GM21526 (cell line): ENCODE results near the gene VEGFB.

Source experiments
- ATAC-seq: cut with Tn5 transposase; IDR thresholded peaks from one replicate; pipeline ENCODE4 v1.9.1; 2021; ENCODE audit warnings: moderate library complexity; ENCODE audit not compliant: unreplicated experiment, low FRiP score

The VEGFB gene

DNA sequence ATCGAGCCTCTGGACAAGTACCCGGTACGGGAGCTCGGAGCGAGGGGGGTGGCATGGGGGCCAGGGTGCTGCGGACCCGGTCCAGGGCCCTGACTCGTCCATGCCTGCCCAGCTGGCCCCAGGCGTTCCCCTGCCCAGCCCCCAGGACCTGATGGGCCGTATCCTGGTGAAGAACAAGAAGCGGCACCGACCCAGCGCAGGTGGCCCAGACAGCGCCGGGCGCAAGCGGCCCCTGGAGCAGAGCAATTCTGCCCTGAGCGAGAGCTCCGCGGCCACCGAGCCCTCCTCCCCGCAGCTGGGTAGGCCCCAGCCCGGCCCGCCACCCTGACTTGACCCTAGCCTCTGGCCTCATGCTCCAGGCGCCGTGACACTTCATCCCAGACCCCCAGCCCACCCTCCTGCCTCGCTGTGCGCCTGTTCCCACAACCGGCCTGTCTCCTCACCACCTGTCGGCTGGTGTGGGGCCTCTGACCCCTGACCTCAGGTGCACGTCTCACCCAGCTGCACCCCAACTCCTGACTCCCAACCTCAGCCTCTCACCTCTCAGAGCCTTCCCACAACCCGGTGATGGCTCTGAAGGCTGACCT is 24.7 kb downstream of the VEGFB start:
- no peak for ATAC-seq

DNA sequence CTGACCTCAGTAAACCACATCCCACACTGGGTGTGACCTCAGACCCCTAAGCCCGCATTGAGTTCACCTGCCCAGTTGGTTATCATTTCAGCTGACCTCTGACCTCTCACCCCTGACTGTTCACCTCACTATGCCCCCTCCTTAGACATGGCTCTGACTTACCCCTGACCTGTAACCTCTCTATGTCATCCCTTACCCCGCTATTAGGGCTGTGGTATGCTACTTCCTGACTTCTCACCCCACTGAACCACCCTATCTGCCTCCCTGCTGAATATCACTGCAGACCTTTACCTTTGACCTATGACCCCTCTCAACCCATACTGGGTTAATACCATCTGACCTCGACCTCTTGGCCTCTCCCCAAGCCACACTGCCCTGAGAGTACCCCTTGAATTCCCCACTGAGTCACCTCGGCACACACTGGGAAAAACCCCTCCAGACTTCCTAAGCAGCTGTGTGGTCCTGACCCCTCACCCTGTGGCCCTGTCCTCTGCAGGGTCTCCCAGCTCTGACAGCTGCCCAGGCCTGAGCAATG is 25.2 kb downstream of the VEGFB start:
- no peak for ATAC-seq

- ATAC-seq: no peak
These were observed 25.8 kb downstream of the VEGFB start for GRCh38 chr11:64260147-64260708.

DNA sequence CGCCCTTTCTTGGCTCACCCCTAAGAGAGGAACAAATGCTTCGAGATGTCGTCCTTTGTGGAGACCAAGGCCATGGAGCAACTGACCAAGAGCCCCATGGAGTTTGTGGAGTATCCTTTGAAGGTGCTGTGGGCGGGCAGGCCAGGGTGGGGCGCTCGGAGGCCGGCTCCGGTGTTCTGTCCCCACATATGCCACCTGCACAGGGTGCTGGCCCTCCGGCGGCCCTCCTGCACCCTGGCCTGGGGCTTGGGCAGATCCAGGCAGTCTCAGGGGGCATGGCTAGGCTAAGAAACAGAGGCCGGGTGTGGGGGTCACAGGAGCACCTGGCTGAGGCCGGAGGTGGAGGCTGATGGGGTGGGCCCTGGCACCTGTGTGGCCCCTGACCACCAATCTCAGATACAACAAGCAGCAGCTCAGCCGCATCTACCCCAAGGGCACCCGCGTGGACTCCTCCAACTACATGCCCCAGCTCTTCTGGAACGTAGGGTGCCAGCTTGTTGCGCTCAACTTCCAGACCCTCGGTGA is 27.2 kb downstream of the VEGFB start:
- no peak for ATAC-seq

DNA sequence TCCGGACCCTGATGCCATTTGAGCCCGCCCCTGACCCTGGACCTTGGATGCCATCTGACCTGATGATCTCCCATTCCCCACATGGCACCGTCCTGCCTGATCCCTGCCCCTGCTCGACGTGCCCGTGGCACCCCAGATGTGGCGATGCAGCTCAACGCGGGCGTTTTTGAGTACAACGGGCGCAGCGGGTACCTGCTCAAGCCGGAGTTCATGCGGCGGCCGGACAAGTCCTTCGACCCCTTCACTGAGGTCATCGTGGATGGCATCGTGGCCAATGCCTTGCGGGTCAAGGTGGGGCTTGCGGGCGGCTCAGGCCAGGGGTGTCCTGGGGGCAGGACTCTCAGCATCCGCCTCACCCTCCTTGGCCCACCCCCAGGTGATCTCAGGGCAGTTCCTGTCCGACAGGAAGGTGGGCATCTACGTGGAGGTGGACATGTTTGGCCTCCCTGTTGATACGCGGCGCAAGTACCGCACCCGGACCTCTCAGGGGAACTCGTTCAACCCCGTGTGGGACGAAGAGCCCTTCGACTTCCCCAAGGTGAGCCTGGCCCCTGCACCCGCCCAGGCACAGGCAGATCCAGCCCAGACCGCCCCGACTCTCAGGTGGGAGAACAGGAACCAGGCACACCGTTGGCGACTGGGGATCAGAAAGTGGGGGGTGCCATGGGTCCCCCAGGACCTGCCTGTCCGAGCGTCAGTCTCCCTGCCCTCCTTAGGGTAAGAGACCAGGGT is 28.1 kb downstream of the VEGFB start:
- ATAC-seq: no peak

DNA sequence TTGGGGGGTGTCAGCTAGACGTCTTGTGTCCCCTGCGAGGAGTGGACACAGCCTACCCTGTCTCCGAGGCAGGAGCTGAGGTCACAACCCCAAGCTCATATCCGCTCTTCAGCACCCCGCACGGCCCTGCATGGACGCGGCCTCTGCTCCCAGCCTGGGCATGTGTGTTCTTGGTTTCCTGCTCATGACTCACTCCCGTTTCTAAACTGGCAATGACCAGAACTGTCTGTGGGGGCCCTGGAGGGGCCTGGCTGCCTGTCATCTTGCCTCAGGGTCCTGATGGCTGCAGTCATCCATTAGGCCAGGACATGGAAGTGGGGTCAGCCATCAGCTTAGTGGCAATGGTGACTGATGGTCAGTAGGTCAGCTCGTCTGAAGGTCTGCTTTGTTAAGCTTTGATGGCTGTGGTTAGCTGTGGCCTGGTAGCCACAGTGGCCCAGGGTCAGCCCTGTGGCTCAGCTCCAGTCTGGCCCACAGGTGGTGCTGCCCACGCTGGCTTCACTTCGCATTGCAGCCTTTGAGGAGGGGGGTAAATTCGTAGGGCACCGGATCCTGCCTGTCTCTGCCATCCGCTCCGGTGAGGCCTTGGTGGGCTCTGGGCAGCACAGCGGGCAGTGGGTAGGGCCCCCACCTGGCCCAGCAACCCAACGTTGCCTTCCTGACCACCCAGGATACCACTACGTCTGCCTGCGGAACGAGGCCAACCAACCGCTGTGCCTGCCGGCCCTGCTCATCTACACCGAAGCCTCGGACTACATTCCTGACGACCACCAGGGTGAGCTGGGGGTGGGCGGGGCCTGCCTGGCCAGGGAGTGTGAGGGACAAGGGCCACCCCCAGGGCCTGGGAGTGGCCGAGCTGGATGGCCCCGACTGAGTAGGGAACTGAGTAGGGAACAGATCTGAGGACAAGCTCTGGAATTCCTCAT is 28.9 kb downstream of the VEGFB start:
- ATAC-seq: no peak

GRCh38 chr11:64263947-64264317 is 29.5 kb downstream of the VEGFB start:
- ATAC-seq: no peak

- ATAC-seq: no peak
These were observed 30.0 kb downstream of the VEGFB start for GRCh38 chr11:64264371-64264852.

- ATAC-seq: no peak
These were observed 31.1 kb downstream of the VEGFB start for GRCh38 chr11:64265176-64266160.

- ATAC-seq: no peak
These were observed 32.0 kb downstream of the VEGFB start for GRCh38 chr11:64266339-64266738.

DNA sequence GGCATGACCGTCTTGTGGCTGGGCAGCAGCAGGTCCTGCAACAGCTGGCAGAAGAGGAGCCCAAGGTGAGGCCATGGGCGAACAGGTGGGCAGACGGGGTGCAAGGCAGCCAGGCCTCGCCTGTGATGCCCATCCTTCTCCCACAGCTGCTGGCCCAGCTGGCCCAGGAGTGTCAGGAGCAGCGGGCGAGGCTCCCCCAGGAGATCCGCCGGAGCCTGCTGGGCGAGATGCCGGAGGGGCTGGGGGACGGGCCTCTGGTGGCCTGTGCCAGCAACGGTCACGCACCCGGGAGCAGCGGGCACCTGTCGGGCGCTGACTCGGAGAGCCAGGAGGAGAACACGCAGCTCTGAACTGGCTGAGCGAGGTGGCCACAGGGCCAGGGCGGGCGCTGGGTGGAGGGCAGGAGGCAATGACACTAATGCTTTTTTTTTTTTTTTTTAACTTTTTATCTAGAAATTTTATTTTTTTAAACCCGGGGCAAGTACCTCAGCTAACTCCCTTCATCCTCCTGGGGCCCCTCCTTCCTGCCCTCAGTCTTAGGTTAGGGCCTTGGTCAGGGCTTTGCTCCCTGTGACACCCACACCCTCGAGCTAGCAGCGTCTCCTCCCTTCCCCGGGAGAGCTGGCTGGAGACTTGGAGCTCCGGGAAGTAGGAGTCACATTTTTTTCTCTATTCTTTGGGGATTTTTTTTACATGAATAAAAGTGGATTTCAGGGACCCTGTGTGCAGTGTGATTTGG is 33.0 kb downstream of the VEGFB start:
- no peak for ATAC-seq

DNA sequence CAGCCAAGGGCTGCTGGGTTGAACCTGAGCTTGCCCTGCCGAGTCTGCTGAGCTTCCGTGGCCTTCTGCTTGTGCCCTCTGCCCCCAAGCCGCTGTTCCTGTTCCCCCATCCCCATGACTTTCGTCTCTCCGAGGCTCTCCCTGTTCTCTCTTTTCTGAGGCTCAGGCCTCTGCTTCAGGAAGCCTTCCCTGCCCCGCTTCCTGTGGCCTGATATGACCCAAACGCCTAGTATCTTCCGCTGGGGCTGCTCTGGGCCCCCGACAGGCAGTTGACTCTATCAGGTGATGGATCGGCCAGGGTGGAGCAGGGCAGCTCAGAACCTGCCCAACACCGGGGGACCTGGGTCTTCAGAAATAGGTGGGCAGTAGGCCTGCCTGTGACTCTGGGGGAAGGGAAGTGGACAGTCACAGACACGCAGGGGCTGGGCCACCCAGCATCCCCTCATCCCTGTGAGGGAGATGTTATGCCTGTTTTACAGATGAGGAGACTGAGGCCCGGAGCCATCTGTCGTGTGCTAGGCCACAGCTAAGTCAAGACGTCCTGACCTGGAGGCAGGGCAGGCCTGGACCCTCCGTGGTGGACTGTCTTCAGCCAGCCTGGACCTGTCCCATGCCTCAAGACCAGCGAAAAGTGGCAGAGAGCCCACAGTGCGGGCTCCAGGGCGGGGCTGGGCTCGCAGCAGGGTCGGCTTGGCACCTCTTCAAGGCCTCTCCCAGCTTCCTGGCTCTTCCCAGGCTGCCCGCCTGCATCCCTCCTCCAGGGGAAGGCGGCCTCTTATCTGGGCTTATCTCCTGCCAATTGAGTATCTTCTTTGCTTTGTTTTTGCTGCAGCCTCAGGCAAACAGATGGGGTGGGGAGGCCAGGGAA is 33.9 kb downstream of the VEGFB start:
- no peak for ATAC-seq

DNA sequence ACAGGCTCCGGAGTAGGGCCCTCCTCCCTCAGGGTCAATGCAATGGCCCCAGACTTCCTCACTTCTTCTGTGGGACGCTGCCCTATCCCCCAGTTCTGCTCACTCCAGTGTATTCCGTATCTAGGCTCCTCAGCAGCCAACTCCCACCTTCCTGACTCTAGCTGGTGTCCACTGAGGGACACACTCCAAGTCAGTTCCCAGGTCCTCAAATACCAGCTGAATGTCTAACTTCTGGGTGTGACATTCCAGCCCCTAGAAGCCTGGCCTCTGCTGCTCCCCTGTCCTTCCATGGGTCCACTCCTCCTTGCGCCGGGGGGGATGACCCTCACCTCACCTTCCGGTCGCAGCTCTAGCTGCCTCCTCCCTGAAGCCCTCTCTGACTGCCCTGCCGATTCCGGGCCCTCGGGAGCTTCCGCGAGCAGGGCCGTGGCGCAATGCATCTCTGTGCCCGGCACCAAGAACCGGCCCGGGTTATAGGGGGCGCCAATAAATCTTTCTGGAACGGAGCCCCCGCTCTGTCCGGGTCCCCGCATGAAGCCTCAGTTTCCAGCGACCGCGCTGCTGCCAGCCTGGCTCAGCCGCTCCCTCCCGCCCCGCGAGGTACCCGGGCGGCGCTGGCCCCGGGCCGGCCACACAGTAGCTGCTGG is 34.6 kb downstream of the VEGFB start:
- peak; percentile 17 for ATAC-seq

DNA sequence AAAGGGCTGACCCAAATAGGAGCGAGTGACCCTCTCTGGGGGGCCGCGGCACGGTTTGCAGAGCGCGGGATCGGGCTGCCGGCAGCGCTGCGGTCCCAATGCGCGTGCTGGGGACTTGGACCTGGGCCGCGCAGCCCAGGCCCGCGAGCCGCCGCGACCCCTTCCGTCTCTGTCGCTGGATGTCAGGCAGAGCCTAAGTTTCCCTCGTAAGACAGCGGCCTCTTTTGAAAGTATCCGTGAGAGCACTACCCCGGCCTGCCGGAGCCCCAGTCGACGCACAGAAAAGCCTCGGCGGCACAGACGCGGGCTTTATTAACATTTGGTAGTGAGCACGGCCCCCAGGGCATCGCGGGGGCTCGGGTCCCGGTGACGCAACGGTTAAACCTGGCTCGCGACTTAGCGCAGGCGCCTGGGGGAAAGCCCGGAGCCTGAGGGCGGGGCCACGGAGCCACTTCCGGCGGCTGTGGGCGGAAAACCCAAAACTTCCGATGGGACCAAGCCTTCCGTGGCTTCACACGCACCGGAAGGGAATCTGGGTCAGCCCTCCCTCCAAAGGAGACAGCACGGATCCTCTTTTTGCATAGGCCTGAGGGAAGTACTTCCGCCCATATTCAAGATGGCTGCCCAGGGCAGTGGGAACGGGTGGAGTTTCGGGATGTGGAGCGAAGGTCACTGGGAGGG is 35.3 kb downstream of the VEGFB start:
- ATAC-seq: peak; percentile 48

DNA sequence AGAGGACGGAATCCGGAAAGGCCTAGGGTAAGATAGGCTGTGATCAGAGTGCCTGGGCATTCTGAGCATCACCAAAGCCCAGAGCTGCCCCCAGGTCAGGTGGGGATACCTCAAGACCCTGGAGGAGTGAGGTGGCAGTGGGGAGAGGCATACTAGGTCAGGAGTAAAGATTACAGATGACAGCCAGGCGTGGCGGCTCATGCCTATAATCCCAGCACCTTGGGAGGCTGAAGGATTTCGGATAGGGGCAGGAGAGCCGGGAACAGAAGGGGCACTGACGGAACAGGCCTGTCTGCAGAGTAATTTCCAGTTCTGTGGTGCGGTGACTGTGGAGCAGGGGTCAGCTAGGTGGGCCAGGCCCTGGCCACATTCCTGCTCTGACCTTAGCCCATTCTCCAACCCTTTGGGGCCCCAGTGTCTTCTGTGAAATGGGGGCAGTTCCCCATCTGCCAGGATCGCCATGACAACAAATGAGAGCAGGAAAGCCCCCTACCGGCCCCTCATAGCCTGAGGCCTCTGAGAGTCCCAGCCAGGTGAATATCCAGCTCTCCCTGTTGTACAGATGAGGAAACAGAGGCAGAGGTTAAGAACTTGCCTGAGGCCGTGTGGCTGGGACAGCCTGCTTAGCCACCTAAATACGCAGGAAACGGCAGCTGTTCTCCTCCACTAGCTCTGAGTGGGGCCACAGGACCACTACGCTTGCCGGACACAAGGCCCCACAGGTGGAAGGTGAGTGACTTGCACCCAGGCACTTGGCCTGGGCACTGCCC is 40.8 kb downstream of the VEGFB start:
- no peak for ATAC-seq

DNA sequence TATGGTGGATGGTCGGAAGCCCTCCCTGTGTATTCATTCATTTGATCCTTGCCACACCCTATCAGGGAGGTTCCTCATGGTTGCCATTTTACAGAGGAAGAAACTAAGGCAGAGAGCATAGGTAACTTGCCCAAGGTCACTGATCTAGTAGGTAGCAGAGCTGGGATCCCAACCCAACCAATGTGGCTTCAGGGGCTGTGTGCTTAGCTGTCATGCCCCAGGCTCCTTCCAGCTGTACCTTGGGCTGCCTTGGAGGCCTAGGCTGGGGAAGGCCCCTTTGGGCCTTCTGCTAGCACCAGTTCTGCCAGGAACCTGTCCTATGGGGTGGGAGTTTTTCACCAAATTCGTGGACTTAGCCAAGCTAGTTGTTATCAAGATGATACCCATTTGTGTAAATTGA is 41.5 kb downstream of the VEGFB start:
- no peak for ATAC-seq
